HepG2 (cell line): Measurements from ENCODE around the gene HRG. TPM values are rescaled to one million over a fixed set of nuclear protein-coding genes. Genes with fewer than 3 reads are reported as not detected.

Experiments
- CREB3 ChIP-seq: sonication (generic); formaldehyde crosslinking; IDR thresholded peaks from 2 replicates; pipeline ENCODE4 v1.5.0; 2020; ENCODE audit warnings: missing genetic modification reagents
- CREM ChIP-seq, 2 experiments: sonication (generic) in 1 of 2; formaldehyde crosslinking in 1 of 2; IDR thresholded peaks; 2 replicates each; pipeline versions ENCODE4 v1.4.0 to v1.6.1; 2016 to 2020; ENCODE audit warnings: antibody characterized with exemption in 1 of 2, mild to moderate bottlenecking in 1 of 2, missing genetic modification reagents in 1 of 2
- FOXK1 ChIP-seq: sonication (generic); formaldehyde crosslinking; IDR thresholded peaks from 2 replicates; pipeline ENCODE4 v1.4.0; 2020; ENCODE audit warnings: low read depth, missing genetic modification reagents, borderline replicate concordance
- HMG20A ChIP-seq: IDR thresholded peaks from 2 replicates; pipeline ENCODE4 v1.6.1; 2016; ENCODE audit warnings: borderline replicate concordance
- MTF2 ChIP-seq: sonication (generic); formaldehyde crosslinking; IDR thresholded peaks from 2 replicates; pipeline ENCODE4 v1.5.0; 2020; ENCODE audit warnings: missing genetic modification reagents, borderline replicate concordance
- NFRKB ChIP-seq: fragments of 450-650 bp; IDR thresholded peaks from 2 replicates; pipeline ENCODE4 v1.6.1; 2017
- NR3C1 ChIP-seq: sonication (generic); formaldehyde crosslinking; IDR thresholded peaks from 2 replicates; pipeline ENCODE4 v1.4.0; 2020; ENCODE audit warnings: missing genetic modification reagents
- TAF15 ChIP-seq: fragments of 200-400 bp; formaldehyde crosslinking; IDR thresholded peaks from one replicate; pipeline ENCODE4 v1.6.1; 2018; ENCODE audit warnings: mild to moderate bottlenecking, low read depth, low read length; ENCODE audit not compliant: poor library complexity, severe bottlenecking
- THAP7 ChIP-seq: sonication (generic); formaldehyde crosslinking; IDR thresholded peaks from 2 replicates; pipeline ENCODE4 v1.8.1; 2023; ENCODE audit warnings: mild to moderate bottlenecking, missing genetic modification reagents
- YY1 ChIP-seq: IDR thresholded peaks from 2 replicates; pipeline ENCODE4 v1.6.1; 2011; ENCODE audit warnings: low read length, low read depth, moderate library complexity, mild to moderate bottlenecking; ENCODE audit not compliant: insufficient read depth, insufficient replicate concordance
- ZNF234 ChIP-seq: sonication (generic); formaldehyde crosslinking; conservative IDR thresholded peaks from 2 replicates; pipeline ENCODE4 v1.5.1; 2020; ENCODE audit warnings: mild to moderate bottlenecking, missing genetic modification reagents
- ZNF256 ChIP-seq: sonication (generic); formaldehyde crosslinking; conservative IDR thresholded peaks from 2 replicates; pipeline ENCODE4 v1.4.0; 2020; ENCODE audit warnings: missing genetic modification reagents
- ZNF678 ChIP-seq: sonication (generic); formaldehyde crosslinking; IDR thresholded peaks from 2 replicates; pipeline ENCODE4 v1.4.0; 2020; ENCODE audit warnings: mild to moderate bottlenecking, missing genetic modification reagents
- polyA plus RNA-seq, 8 experiments: library from polyadenylated mRNA; depleted of rRNA in 3 of 8; stranded (reverse) in 7 of 8; unstranded in 1 of 8; fragments of >200 nt; fragmentation: Illumina TruSeq in 4 of 8; extraction: Trizol in 4 of 8; gene quantifications; 2 replicates each; pipeline versions ENCODE4 v1.2.1 to v1.2.3, GENCODE V29; 2011 to 2016; ENCODE audit warnings: low read depth in 4 of 8, missing spikeins in 1 of 8, mixed read lengths in 1 of 8; ENCODE audit not compliant: insufficient read depth in 1 of 8
- total RNA-seq, 5 experiments: library from RNA; depleted of rRNA; stranded (reverse); fragments of >200 nt; fragmentation: Illumina TruSeq; extraction: Trizol; gene quantifications; 2 replicates each; pipeline ENCODE4 v1.2.3, GENCODE V29; 2016; ENCODE audit warnings: low read depth in 1 of 5
- TF ChIP-seq, protein P1 (sequence below), 2 experiments: fragments of 450-650 bp in 1 of 2; sonication (generic) in 1 of 2; formaldehyde crosslinking in 1 of 2; IDR thresholded peaks; 2 replicates each; pipeline versions ENCODE4 v1.6.1 to v1.8.0; 2016 to 2022; ENCODE audit warnings: antibody characterized with exemption in 1 of 2, mild to moderate bottlenecking in 1 of 2, missing genetic modification reagents in 1 of 2
- TF ChIP-seq, protein P2 (sequence below): sonication (generic); formaldehyde crosslinking; IDR thresholded peaks from 2 replicates; pipeline ENCODE4 v1.9.0; 2021; ENCODE audit warnings: missing genetic modification reagents, borderline replicate concordance

Gene HRG
- total and polyA plus RNA-seq, 2 of the 13 experiments (the other 11 are each of a cell fraction or from before 2014, with no cell fraction given), result 0.09 to 0.11 TPM

DNA sequence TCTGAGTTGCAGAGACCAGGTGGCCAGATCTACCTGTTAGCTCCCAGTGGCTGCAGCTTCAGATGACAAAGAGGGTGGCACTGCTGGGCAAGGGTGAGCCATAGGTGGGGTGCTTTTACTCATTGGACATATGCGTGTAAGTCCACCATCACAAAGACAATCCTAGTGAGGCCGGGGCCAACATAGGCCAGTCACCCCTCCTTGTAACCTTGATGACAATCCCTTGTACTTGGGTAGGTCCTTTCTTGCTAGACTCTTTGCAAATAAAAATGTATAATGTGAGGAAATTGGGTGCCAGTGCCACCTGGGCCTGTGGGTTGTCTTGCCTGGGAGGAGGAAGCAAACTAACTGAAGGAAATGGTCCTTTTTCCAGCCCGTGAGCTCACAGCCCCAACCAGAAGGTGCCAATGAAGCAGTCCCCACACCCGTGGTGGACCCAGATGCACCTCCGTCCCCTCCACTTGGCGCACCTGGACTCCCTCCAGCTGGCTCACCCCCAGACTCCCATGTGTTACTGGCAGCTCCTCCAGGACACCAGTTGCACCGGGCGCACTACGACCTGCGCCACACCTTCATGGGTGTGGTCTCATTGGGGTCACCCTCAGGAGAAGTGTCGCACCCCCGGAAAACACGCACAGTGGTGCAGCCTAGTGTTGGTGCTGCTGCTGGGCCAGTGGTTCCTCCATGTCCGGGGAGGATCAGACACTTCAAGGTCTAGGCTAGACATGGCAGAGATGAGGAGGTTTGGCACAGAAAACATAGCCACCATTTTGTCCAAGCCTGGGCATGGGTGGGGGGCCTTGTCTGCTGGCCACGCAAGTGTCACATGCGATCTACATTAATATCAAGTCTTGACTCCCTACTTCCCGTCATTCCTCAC is 45.4 kb upstream of the HRG start (continued):
- TF ChIP-seq, protein P1, sequence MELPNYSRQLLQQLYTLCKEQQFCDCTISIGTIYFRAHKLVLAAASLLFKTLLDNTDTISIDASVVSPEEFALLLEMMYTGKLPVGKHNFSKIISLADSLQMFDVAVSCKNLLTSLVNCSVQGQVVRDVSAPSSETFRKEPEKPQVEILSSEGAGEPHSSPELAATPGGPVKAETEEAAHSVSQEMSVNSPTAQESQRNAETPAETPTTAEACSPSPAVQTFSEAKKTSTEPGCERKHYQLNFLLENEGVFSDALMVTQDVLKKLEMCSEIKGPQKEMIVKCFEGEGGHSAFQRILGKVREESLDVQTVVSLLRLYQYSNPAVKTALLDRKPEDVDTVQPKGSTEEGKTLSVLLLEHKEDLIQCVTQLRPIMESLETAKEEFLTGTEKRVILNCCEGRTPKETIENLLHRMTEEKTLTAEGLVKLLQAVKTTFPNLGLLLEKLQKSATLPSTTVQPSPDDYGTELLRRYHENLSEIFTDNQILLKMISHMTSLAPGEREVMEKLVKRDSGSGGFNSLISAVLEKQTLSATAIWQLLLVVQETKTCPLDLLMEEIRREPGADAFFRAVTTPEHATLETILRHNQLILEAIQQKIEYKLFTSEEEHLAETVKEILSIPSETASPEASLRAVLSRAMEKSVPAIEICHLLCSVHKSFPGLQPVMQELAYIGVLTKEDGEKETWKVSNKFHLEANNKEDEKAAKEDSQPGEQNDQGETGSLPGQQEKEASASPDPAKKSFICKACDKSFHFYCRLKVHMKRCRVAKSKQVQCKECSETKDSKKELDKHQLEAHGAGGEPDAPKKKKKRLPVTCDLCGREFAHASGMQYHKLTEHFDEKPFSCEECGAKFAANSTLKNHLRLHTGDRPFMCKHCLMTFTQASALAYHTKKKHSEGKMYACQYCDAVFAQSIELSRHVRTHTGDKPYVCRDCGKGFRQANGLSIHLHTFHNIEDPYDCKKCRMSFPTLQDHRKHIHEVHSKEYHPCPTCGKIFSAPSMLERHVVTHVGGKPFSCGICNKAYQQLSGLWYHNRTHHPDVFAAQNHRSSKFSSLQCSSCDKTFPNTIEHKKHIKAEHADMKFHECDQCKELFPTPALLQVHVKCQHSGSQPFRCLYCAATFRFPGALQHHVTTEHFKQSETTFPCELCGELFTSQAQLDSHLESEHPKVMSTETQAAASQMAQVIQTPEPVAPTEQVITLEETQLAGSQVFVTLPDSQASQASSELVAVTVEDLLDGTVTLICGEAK (IDR thresholded peaks at IDR 0.05), result no peak
- TF ChIP-seq, protein P1 (CRISPR knock-in tag; IDR thresholded peaks at IDR 0.05), result peak; percentile 35; the same call in 1 of the 2 replicates
- TF ChIP-seq TAF15 (peak; percentile 72), ZNF678 (CRISPR knock-in tag) (peak; percentile 31; the same call in 1 of the 2 replicates), ZNF234 (CRISPR knock-in tag) (0 out of 2 replicates have a peak, but pooled peaks have one; percentile 26), HMG20A (CRISPR knock-in tag) (no peak), THAP7 (CRISPR knock-in tag) (0 out of 2 replicates have a peak, but pooled peaks have one; percentile 12), CREM (IDR thresholded peaks at IDR 0.05) (no peak), CREM (CRISPR knock-in tag; IDR thresholded peaks at IDR 0.05) (no peak), FOXK1 (CRISPR knock-in tag) (no peak), MTF2 (CRISPR knock-in tag) (0 out of 2 replicates have a peak, but pooled peaks have one; percentile 47), NR3C1 (CRISPR knock-in tag) (no peak), YY1 (peak; percentile 21), CREB3 (CRISPR knock-in tag) (no peak), NFRKB (no peak), ZNF256 (CRISPR knock-in tag) (peak; percentile 7; the same call in 1 of the 2 replicates)
- TF ChIP-seq, protein P2, sequence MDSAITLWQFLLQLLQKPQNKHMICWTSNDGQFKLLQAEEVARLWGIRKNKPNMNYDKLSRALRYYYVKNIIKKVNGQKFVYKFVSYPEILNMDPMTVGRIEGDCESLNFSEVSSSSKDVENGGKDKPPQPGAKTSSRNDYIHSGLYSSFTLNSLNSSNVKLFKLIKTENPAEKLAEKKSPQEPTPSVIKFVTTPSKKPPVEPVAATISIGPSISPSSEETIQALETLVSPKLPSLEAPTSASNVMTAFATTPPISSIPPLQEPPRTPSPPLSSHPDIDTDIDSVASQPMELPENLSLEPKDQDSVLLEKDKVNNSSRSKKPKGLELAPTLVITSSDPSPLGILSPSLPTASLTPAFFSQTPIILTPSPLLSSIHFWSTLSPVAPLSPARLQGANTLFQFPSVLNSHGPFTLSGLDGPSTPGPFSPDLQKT, result peak; percentile 88; the same call in 1 of the 2 replicates
